Measurements from ENCODE around the gene PDILT. TPM values are rescaled to one million over a fixed set of nuclear protein-coding genes. Genes with fewer than 3 reads are reported as not detected.

The PDILT gene
- total and polyA plus RNA-seq, 2 donors (not counting 3 experiments of a cell fraction or from before 2014, with no cell fraction given): not detected

DNA sequence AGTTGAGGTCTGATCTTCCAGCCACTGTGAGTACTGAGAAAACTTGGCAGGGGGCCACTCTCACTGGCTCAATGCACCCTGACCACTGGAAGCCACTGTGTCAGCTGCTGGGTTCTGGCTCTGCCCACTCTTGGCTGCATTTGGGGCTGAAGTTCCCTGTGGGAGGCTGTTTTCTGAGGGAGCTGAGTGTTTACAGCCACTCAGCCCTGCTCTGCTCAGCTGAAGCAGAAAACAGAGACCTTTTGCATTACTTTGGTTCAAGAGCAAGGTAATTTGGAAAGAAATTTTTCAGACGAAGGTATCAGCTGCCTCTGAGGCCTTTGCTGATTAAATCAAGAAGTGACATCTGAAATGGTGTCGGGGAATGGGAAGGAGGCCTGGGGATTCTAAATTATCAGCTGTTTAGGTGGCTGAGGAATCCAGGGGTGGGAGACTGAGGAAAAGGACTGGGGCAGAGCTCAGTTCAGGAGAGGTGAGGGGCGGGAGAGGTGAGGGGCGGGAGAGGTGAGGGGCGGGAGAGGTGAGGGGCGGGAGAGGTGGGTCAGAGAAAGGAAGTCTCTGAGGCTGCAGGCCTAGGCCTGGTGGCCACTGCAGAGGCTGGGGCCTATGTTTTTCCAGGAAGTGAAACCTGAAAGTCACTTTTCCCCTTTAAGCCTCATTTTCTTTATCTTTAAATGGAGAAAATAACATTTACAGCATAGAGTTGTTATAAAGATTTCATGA, 5.0 kb upstream of the PDILT start, which contains the start of gene ACSM5:
Gene ACSM5, plus strand, starts transcription at position 137 of the 723 bp plus-strand sequence. CDS start 1,951 bp downstream, outside the sequence.
- Histone ChIP-seq H3K27me3 (ENCODE audit: control insufficient read depth in 2 of 2, insufficient read depth in 2 of 2, low read length in 2 of 2) (no peaks in the 10 kb centered on the region), H2AFZ (ENCODE audit: low read depth, low read length) (no peak within 1 kb of the TSS), H3K9ac (replicated peaks; ENCODE audit: extremely low read depth, insufficient read depth, low read length) (no peak within 1 kb of the TSS), H3K79me2 (ENCODE audit: control insufficient read depth, insufficient read depth, low read length) (no peaks in the 10 kb centered on the region), H3K27ac (ENCODE audit: insufficient read depth, low read depth, low read length) (no peak within 1 kb of the TSS), H4K20me1 (replicated peaks; ENCODE audit: control insufficient read depth, extremely low read depth, insufficient read depth, low read length) (no peaks in the 10 kb centered on the region), H3K9me3 (replicated peaks; ENCODE audit: control insufficient read depth, insufficient read depth, low read length) (no peaks in the 10 kb centered on the region), H3K36me3 (ENCODE audit: control insufficient read depth in 2 of 2, extremely low read depth in 1 of 2, insufficient read depth in 2 of 2, low read length in 2 of 2) (no peaks in the 10 kb centered on the region), H3K9me1 (replicated peaks; ENCODE audit: control insufficient read depth, extremely low read depth, insufficient read depth, low read length) (no peaks in the 10 kb centered on the region), H3K4me3 (replicated peaks in 1 of 3; ENCODE audit: insufficient read depth in 1 of 3, low read depth in 1 of 3, low read length in 3 of 3) (no peak within 1 kb of the TSS), H3K4me1 (ENCODE audit: control insufficient read depth, extremely low read depth, insufficient read depth, low read length) (no peaks in the 10 kb centered on the region), H3K4me2 (ENCODE audit: insufficient read depth, low read length) (no peak within 1 kb of the TSS)
- TF ChIP-seq POLR2AphosphoS5 (IDR thresholded peaks at IDR 0.05; ENCODE audit: insufficient read depth, low read depth, low read length) (no peak), EZH2 (IDR thresholded peaks at IDR 0.05; ENCODE audit: borderline replicate concordance, low read depth, low read length, severe bottlenecking) (no peak), MYC (IDR thresholded peaks at IDR 0.05; ENCODE audit: low read depth, low read length) (no peak), FOS (IDR thresholded peaks at IDR 0.05; ENCODE audit: borderline replicate concordance, insufficient read depth, low read length) (no peak), POLR2A (IDR thresholded peaks at IDR 0.05; ENCODE audit: low read depth, low read length) (no peak), JUN (IDR thresholded peaks at IDR 0.05; ENCODE audit: borderline replicate concordance, insufficient read depth, insufficient read length, low read depth) (no peak), GATA2 (IDR thresholded peaks at IDR 0.05; ENCODE audit: insufficient read depth, insufficient read length, low read depth, low read length) (no peak)
- TF ChIP-seq, protein P1, sequence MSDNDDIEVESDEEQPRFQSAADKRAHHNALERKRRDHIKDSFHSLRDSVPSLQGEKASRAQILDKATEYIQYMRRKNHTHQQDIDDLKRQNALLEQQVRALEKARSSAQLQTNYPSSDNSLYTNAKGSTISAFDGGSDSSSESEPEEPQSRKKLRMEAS (IDR thresholded peaks at IDR 0.05; ENCODE audit: insufficient read depth, insufficient read length): no peak
- TF ChIP-seq, protein P2, sequence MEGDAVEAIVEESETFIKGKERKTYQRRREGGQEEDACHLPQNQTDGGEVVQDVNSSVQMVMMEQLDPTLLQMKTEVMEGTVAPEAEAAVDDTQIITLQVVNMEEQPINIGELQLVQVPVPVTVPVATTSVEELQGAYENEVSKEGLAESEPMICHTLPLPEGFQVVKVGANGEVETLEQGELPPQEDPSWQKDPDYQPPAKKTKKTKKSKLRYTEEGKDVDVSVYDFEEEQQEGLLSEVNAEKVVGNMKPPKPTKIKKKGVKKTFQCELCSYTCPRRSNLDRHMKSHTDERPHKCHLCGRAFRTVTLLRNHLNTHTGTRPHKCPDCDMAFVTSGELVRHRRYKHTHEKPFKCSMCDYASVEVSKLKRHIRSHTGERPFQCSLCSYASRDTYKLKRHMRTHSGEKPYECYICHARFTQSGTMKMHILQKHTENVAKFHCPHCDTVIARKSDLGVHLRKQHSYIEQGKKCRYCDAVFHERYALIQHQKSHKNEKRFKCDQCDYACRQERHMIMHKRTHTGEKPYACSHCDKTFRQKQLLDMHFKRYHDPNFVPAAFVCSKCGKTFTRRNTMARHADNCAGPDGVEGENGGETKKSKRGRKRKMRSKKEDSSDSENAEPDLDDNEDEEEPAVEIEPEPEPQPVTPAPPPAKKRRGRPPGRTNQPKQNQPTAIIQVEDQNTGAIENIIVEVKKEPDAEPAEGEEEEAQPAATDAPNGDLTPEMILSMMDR (IDR thresholded peaks at IDR 0.05; ENCODE audit: extremely low read depth in 1 of 2, insufficient read depth in 1 of 2, low read depth in 1 of 2, low read length in 2 of 2): no peak
- DNase-seq (ENCODE audit: low read depth, low spot score) (no peak), FAIRE-seq (no peak)
- BruUV-seq (replicated peaks): no TSS peak
- POLR2A ChIA-PET: no interaction called here
- CTCF ChIA-PET: no interaction called here
- dilution Hi-C loops (cut with MboI; ENCODE audit: extremely low pct_ligation_motif_present, low sequenced_read_pairs): no loop called here
- intact Hi-C loops (cut with micrococcal nuclease): no loop called here

Measured in endothelial cell of umbilical vein (primary cell).